HUES48 (cell line): ENCODE data around the gene TIMD4.

Experiments
- H3K27ac ChIP-seq: one replicate; pipeline ENCODE4 v1.7.0; 2013; ENCODE audit warnings: low read depth, low read length, inconsistent platforms
- H3K27me3 ChIP-seq: 2 replicates; pipeline ENCODE4 v1.6.1; 2013; ENCODE audit warnings: mild to moderate bottlenecking, low read length; ENCODE audit not compliant: control insufficient read depth, insufficient read depth
- H3K36me3 ChIP-seq: 2 replicates; pipeline ENCODE4 v1.6.1; 2013; ENCODE audit warnings: low read length; ENCODE audit not compliant: control insufficient read depth, insufficient read depth
- H3K4me1 ChIP-seq: 2 replicates; pipeline ENCODE4 v1.6.1; 2013; ENCODE audit warnings: mild to moderate bottlenecking, low read length; ENCODE audit not compliant: control insufficient read depth, insufficient read depth
- H3K4me3 ChIP-seq: 2 replicates; pipeline ENCODE4 v1.5.1; 2013; ENCODE audit warnings: mild to moderate bottlenecking, low read depth, low read length
- H3K9ac ChIP-seq: 2 replicates; pipeline ENCODE4 v1.6.1; 2013; ENCODE audit warnings: mild to moderate bottlenecking, low read depth, low read length, moderate library complexity
- H3K9me3 ChIP-seq: 2 replicates; pipeline ENCODE4 v1.6.1; 2013; ENCODE audit warnings: low read length; ENCODE audit not compliant: control insufficient read depth, insufficient read depth

TIMD4 gene

GRCh38 chr5:156906807-156907206 is 56.2 kb downstream of the TIMD4 start:
- Histone ChIP-seq H3K4me1 (0 out of 2 replicates have a peak, but pooled peaks cover 3% of the 10 kb centered on the region), H3K27me3 (0 out of 2 replicates have a peak, but pooled peaks cover 4% of the 10 kb centered on the region), H3K9ac (no peak overlapping the region), H3K4me3 (no peak overlapping the region), H3K27ac (no peak overlapping the region), H3K36me3 (no peaks in the 10 kb centered on the region), H3K9me3 (no peaks in the 10 kb centered on the region)

- Histone ChIP-seq H3K27ac (no peak overlapping the region), H3K4me1 (no peaks in the 10 kb centered on the region), H3K4me3 (no peak overlapping the region), H3K9ac (no peak overlapping the region), H3K27me3 (no peaks in the 10 kb centered on the region), H3K9me3 (no peaks in the 10 kb centered on the region), H3K36me3 (no peaks in the 10 kb centered on the region)
Measured at GRCh38 chr5:156896546-156896945, 66.5 kb downstream of the TIMD4 start.

- Histone ChIP-seq H3K9ac (no peak overlapping the region), H3K27ac (no peak overlapping the region), H3K27me3 (no peaks in the 10 kb centered on the region), H3K4me3 (no peak overlapping the region), H3K9me3 (no peaks in the 10 kb centered on the region), H3K4me1 (no peaks in the 10 kb centered on the region), H3K36me3 (no peaks in the 10 kb centered on the region)
Measured at GRCh38 chr5:156893517-156893916, 69.5 kb downstream of the TIMD4 start.

- Histone ChIP-seq H3K9ac (no peak overlapping the region), H3K27me3 (no peaks in the 10 kb centered on the region), H3K27ac (no peak overlapping the region), H3K9me3 (no peaks in the 10 kb centered on the region), H3K36me3 (no peaks in the 10 kb centered on the region), H3K4me3 (no peak overlapping the region), H3K4me1 (no peaks in the 10 kb centered on the region)
Measured at GRCh38 chr5:156892864-156893263, 70.2 kb downstream of the TIMD4 start.

- Histone ChIP-seq H3K27me3 (no peaks in the 10 kb centered on the region), H3K4me1 (no peaks in the 10 kb centered on the region), H3K9me3 (no peaks in the 10 kb centered on the region), H3K27ac (no peak overlapping the region), H3K4me3 (no peak overlapping the region), H3K9ac (no peak overlapping the region), H3K36me3 (no peaks in the 10 kb centered on the region)
Measured at GRCh38 chr5:156892223-156892622, 70.8 kb downstream of the TIMD4 start.

GRCh38 chr5:156888520-156888919 is 74.5 kb downstream of the TIMD4 start:
- H3K4me1 ChIP-seq = no peaks in the 10 kb centered on the region
- H3K9me3 ChIP-seq = no peaks in the 10 kb centered on the region
- no peaks in the 10 kb centered on the region for H3K27me3 ChIP-seq
- no peaks in the 10 kb centered on the region for H3K36me3 ChIP-seq
- no peak overlapping the region for H3K4me3 ChIP-seq
- H3K27ac ChIP-seq = no peak overlapping the region
- H3K9ac ChIP-seq = no peak overlapping the region

- Histone ChIP-seq H3K4me1 (no peaks in the 10 kb centered on the region), H3K9ac (no peak overlapping the region), H3K27me3 (no peaks in the 10 kb centered on the region), H3K4me3 (no peak overlapping the region), H3K9me3 (no peaks in the 10 kb centered on the region), H3K36me3 (no peaks in the 10 kb centered on the region), H3K27ac (no peak overlapping the region)
Measured at GRCh38 chr5:156883316-156883875, 79.6 kb downstream of the TIMD4 start.

GRCh38 chr5:156879665-156880285 is 83.3 kb downstream of the TIMD4 start:
- H3K4me3 ChIP-seq = no peak overlapping the region
- no peak overlapping the region for H3K27ac ChIP-seq
- H3K9ac ChIP-seq = no peak overlapping the region
- H3K27me3 ChIP-seq = no peaks in the 10 kb centered on the region
- H3K4me1 ChIP-seq = no peaks in the 10 kb centered on the region
- H3K9me3 ChIP-seq = no peaks in the 10 kb centered on the region
- H3K36me3 ChIP-seq = no peaks in the 10 kb centered on the region

- Histone ChIP-seq H3K36me3 (no peaks in the 10 kb centered on the region), H3K9ac (no peak overlapping the region), H3K27me3 (no peaks in the 10 kb centered on the region), H3K4me1 (no peaks in the 10 kb centered on the region), H3K9me3 (no peaks in the 10 kb centered on the region), H3K4me3 (no peak overlapping the region), H3K27ac (no peak overlapping the region)
Measured at GRCh38 chr5:156871212-156871611, 91.8 kb downstream of the TIMD4 start.

GRCh38 chr5:156870498-156870839 is 92.6 kb downstream of the TIMD4 start:
- Histone ChIP-seq H3K27me3 (no peaks in the 10 kb centered on the region), H3K27ac (no peak overlapping the region), H3K36me3 (no peaks in the 10 kb centered on the region), H3K4me3 (no peak overlapping the region), H3K9me3 (no peaks in the 10 kb centered on the region), H3K4me1 (no peaks in the 10 kb centered on the region), H3K9ac (no peak overlapping the region)
